NOMO-1 (cell line): ENCODE results near the gene ACSS1.

Experiments used
- DNase-seq, 2 experiments: peaks; one replicate each; lab custom pipeline; 2025; ENCODE audit not compliant: unreplicated experiment in 2 of 2; lab: John Stamatoyannopoulos, UW

ACSS1 gene

DNA sequence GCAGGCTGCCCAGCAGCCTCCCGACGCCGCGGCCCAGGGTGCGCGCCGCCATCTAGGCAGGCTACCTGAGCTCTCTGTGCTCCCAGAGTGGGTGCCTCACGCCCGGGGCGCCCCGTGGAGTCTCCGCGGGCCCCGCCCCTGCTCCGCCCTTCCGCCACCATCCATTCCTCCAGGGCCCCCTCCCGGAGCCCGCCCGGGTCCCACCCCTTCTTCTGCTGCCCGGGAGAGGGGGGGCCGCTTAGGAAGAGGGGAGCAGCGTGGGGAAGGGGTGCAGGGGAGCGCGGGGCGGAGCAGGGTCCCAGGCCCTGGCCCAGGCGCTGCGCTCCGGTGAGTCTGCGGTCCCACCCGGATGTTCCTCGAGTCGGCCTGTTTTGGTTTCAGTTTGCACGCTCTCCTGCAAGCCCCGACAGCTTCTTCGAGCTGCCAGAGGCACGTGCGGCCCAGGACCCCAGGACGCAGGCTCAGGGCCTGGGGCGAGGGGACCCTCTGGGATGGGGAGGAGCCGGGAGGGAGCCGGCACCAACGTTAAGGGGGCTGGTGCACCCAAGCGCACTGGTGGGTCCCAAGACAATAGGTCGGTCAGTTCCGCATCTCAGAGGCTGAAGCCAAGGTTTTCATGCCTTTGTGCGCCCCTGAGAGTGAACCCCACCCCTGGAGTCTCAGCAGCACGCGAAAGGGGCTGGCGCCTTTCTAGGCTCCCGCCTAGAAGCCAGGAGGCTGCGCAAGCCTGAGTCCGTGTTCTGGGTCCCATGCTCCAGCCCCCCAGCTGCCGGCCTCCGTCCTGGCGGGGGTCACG lies at the start of gene ACSS1:
ACSS1 (minus strand) TSS at position 89 of the 796 bp plus-strand sequence; CDS start at position 52, 37 bp downstream.
- DNase-seq, result peak; percentile 42 to 57

DNA sequence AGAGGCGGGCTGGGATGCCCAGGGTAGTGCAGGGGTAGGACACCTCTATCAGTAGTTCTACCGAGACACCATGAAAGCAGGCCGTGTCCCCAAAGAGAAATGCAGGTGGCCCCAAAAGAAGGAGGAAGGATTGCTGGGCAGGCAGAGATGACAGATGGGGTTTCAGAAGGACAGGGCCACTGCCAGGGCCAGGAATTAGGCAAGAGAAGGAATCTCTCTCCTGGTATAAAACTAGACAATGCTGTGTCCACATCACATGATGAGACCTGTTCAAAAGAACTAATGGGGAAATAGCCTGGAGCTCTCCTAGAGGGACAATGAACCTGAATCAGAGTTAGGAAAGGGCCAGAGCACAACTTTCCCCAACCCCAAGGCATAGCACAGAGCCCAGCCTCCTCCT lies 45.6 kb upstream of the ACSS1 start:
- no peak for DNase-seq

GRCh38 chr20:25100914-25101313 lies 43.0 kb upstream of the ACSS1 start:
- no peak for DNase-seq

DNA sequence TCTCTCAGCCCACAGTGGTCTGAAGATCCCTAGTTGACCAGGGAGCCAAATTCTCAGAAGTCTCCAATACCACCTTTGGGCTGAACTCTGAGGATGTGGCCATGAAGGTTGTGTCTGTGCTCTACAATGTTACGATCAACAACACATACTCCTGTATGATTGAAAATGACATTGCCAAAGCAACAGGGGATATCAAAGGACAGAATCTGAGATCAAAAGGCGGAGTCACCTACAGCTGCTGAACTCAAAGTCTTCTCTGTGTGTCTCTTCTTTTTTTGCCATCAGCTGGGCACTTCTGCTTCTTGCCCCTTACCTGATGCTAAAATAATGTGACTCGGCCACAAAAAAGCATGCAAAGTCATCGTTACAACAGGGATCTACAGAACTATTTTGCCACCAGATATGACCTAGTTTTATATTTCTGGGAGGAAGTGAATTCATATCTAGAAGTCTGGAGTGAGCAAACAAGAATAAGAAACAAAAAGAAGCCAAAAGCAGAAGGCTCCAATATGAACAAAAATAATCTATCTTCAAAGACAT lies 41.7 kb upstream of the ACSS1 start:
- DNase-seq, result no peak

GRCh38 chr20:25097498-25097897 lies 39.6 kb upstream of the ACSS1 start:
- DNase-seq, result no peak

- no peak for DNase-seq
Observed at GRCh38 chr20:25090492-25091429, 32.8 kb upstream of the ACSS1 start.

DNA sequence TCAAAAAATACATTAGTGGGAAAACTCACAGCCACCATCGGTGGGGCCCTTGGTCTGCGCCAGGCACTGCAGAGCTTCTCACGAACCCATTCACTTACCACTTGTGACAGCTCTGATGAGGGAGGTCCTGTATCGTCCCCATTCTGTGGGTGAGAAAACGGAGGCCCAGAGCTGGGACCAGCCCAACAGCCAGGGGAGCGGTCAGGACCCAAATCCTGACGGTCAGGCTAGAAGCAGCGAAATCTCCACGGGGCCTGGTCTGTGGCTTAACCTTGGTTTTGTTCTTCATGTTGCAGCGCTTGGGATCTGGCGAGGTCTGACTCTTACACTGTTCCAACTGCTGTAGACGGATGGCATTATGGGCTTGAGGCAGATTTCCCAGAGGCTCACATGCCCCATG lies 31.7 kb upstream of the ACSS1 start:
- no peak for DNase-seq

- DNase-seq, result no peak
Observed at GRCh38 chr20:25089096-25089495, 31.2 kb upstream of the ACSS1 start.

GRCh38 chr20:25088267-25088666 lies 30.3 kb upstream of the ACSS1 start:
- no peak for DNase-seq

GRCh38 chr20:25087186-25087929 lies 29.4 kb upstream of the ACSS1 start:
- DNase-seq, result no peak

DNA sequence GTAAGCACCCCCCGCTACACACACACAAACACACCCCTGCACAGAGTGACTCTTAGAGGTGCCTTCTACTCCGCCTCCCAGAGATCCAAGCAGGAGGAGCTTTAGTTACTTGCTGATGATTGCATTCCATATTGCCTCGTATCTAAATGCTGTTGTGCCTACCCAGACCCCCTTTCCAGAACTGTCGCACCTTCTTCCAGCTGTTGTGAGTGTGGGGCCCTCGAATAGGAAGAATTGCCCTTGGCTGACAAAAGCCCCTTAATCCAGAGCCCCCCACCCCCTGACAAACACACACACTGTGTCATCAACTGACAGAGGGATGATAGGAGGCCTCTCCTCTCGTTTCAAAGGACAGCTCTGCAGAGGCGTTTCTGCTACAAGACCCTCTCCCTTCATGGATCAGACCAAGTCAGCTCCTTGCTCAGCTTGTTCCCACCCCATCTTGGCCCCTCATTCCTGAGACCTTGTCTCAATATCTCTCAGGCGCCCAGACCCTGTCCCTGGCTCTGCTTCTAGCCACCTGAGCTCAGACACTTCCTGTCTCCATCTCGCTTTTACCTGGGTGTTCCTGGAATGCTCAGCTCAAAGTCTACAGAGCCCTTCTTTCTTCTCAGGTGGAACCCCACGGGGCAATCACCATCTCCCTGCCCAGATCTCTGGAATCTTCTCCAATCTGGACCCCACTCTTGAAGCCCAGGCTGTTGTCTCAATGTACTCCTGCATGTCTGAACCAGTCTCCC lies 28.0 kb upstream of the ACSS1 start:
- DNase-seq, result no peak

DNA sequence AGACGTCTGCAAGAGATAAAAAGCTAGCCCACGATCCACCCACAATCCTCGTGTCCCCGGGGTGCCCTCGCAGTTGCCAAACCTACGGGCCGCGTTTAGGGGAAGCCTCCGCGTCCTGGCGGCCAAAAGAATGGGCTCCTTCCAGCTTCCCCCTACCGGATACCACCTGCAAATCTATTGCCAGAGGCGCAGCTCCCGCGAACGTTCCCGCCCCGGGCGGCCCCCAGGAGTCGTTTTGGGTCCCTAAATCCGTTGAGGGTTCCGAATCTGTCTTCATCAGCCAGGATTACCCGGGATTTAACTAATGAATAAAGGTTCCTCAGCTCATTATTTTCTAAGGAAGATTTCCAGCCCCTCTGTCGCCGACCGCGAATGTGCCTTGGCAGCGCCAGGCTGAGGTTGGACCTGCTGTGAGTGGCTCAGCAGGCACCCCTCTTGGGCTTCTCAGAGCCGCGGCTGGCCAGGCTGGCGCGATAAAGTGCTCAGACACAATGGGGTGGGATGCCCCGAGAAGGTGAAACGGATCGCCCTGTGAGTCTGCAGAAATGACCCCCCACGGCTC lies 26.8 kb upstream of the ACSS1 start:
- DNase-seq, result no peak

GRCh38 chr20:25083773-25084625 lies 26.1 kb upstream of the ACSS1 start:
- DNase-seq, result no peak

DNA sequence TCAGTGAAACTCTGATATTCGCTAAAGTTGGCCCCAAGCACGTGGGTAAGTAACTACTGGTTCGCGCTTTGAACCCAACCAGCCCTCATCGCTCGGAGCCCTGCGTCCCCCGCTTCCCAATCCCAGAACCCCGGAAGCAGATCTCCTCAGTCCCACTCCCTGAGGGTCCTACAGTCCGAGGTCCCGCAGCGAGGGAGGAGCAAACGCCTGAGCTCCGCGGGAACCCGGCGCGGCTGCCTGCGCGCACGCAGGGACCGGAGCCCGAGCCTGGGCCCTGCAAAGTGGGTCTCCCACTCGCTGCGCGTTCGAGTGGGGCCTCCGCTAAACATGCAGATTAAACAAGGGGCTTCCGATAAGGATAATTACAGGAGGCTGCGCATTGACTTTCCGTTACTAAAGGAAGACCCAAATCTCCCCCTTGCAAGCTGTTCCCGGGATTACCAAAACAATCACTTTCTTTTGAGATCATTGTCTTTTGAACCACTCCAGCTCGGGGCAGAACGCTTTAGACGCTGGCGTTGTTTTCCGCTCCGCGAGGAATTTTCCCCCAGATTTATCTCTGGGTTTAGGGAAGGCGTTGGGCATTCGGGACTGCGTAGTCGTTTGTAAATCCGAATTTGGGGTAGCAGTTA lies 25.3 kb upstream of the ACSS1 start:
- no peak for DNase-seq

GRCh38 chr20:25082498-25082873 lies 24.5 kb upstream of the ACSS1 start:
- no peak for DNase-seq

DNA sequence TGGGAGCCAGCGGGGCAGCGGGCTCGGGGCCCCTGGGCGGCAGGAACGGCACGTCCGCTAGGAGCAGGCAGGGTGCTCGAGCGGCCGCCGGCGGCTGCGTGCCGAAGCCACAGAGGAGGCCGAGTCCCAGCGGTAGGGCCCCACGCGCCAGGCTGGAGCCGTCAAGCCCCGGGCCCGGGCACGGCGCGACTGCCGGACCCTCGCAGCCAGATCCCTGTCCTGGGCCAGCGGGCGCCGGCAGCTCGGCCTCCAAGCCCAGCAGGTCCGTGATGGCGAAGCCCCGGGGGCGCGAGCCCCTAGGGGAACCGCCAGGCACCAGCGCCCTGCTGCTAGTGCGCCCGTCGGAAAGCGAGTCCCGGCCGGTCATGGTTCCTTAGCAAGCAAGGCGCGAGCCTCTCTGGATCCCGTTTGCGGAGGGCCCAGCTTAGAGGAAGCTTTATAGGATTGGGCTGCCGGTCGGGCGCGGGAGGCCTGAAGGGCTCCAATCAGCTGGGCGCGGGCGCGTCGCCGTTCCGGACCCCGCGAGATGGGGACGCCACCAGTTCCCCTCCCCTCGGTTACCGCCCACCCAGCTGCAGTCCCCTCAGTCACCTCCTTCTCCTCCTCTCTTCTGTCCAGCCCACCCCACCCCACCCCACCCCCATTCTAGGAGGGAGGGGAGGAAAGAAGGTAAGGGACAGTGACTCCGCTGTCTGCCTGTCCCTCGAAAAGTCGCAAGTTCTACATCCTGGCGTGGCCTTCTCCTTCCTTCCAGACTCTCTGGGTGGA lies 24.0 kb upstream of the ACSS1 start, which contains the start of gene VSX1:
VSX1 (minus strand) TSS at position 412 of the 768 bp plus-strand sequence; CDS start at position 367, 45 bp downstream.
- DNase-seq, result no peak

DNA sequence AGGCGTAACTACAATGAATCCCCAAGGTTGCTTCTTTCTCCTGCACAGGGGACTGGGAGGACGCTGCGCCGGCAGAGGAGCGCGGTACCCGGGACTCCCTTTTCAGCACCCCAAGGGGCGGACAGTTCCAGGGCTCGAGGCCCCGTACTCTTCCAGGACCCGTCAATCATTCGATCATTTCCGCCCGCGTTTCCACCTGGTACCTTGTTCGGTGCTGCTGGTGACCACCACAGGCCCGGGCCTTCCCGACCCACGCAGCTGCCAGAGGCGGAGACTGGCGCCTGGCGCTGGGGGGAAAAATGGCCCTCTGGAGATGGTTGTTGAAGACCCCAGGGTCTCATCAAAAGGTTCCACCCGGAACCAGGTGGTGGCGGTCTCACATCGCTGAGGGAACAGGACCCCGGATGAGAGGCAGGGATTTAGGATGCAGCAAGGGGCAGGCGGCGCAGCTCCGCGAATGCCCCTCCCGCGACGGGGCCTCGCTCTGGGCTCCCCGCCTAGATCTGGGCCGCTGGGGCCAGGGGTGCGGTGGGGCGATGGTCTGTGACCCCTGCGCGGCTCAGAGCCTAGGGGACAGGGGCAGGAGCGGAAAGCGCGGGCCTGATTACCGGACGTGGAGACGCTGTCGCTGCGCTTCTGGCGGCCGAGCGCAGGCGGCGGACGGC lies 23.3 kb upstream of the ACSS1 start:
- DNase-seq, result no peak
